LNCaP clone FGC (cell line): ENCODE results near the gene TRIM34.
A peak's percentile ranks its signal among the peaks of the same experiment; 100 is the strongest.
"Not testable (repeated sequence)": the region's sequence is repeated elsewhere in the genome, so short reads cannot be mapped to it uniquely, and the experiment has no call there.

Experiments
- DNase-seq: peaks from one replicate; pipeline ENCODE4 v3.0.0-alpha.2; 2011; ENCODE audit warnings: low read depth
- H3K4me3 ChIP-seq: 2 replicates; pipeline ENCODE4 v1.5.1; 2011; ENCODE audit warnings: mild to moderate bottlenecking, low read depth, low read length, control low read depth
- CTCF ChIP-seq: IDR thresholded peaks from 2 replicates; pipeline ENCODE4 v1.5.1; 2012; ENCODE audit warnings: mild to moderate bottlenecking; ENCODE audit not compliant: control insufficient read depth, insufficient read depth; ENCODE audit errors: extremely low read depth

Gene TRIM34

GRCh38 chr11:5591613-5592012 lies 33.2 kb upstream of the TRIM34 start:
- H3K4me3 ChIP-seq = no peak overlapping the region
- DNase-seq = no peak
- TF ChIP-seq CTCF = no peak

- DNase-seq = no peak
- no peak overlapping the region for H3K4me3 ChIP-seq
- TF ChIP-seq CTCF = no peak
These were observed 32.2 kb upstream of the TRIM34 start for GRCh38 chr11:5592615-5593014.

- no peak for DNase-seq
- no peak for TF ChIP-seq CTCF
These were observed 31.7 kb upstream of the TRIM34 start for GRCh38 chr11:5593146-5593545.

GRCh38 chr11:5596607-5597201 lies 28.1 kb upstream of the TRIM34 start, which contains the start of gene TRIM6:
TSS of gene TRIM6 (plus strand) at chr11:5596637. CDS start at chr11:5596898, 261 bp downstream.
- H3K4me3 ChIP-seq = no peak within 1 kb of the TSS
- no peak for TF ChIP-seq CTCF
- no peak for DNase-seq

More at GRCh38 chr11:5593146-5593545, 31.7 kb upstream of the TRIM34 start:
- H3K4me3 ChIP-seq = no peak overlapping the region

GRCh38 chr11:5597953-5598352 lies 26.8 kb upstream of the TRIM34 start:
- no peak overlapping the region for H3K4me3 ChIP-seq
- no peak for DNase-seq
- TF ChIP-seq CTCF = no peak

GRCh38 chr11:5600374-5600851 lies 24.4 kb upstream of the TRIM34 start:
- peak; percentile 82 for TF ChIP-seq CTCF
- DNase-seq = peak; percentile 53
- H3K4me3 ChIP-seq = no peak overlapping the region

GRCh38 chr11:5602791-5603190 lies 22.0 kb upstream of the TRIM34 start:
- H3K4me3 ChIP-seq, DNase-seq: not testable (repeated sequence)
